GM23338 (cell line): ENCODE measurements around the gene AKIP1. TPM values are rescaled to one million over a fixed set of nuclear protein-coding genes. Genes with fewer than 3 reads are reported as not detected.

Source experiments
- ATAC-seq: fragments of 200-7000 bp; cut with Tn5 transposase; 3 replicates; pipeline ENCODE4 v1.9.1; 2020
- DNase-seq: peaks from one replicate; pipeline ENCODE4 v3.0.0-alpha.2; 2015; ENCODE audit warnings: low spot score
- H2AFZ ChIP-seq: fragments of 200-600 bp; sonication (generic); 2 replicates; pipeline ENCODE4 v1.8.0; 2016; ENCODE audit warnings: antibody characterized with exemption, mild to moderate bottlenecking, moderate library complexity
- H3F3A ChIP-seq: fragments of 200-600 bp; sonication (generic); replicated peaks from 2 replicates; pipeline ENCODE4 v1.8.0; 2017; ENCODE audit warnings: antibody characterized with exemption, mixed run types, low read depth
- H3K27ac ChIP-seq: fragments of 200-600 bp; sonication (generic); 2 replicates; pipeline ENCODE4 v1.6.1; 2016; ENCODE audit warnings: low read depth
- H3K27me3 ChIP-seq: fragments of 200-600 bp; sonication (generic); 2 replicates; pipeline ENCODE4 v1.8.0; 2016; ENCODE audit warnings: mild to moderate bottlenecking, mixed run types, moderate library complexity; ENCODE audit not compliant: insufficient read depth
- H3K36me3 ChIP-seq: fragments of 200-600 bp; sonication (generic); 2 replicates; pipeline ENCODE4 v1.8.0; 2016; ENCODE audit warnings: mild to moderate bottlenecking; ENCODE audit not compliant: insufficient read depth
- H3K4me1 ChIP-seq: fragments of 200-600 bp; sonication (generic); 2 replicates; pipeline ENCODE4 v1.8.0; 2016; ENCODE audit warnings: mild to moderate bottlenecking, moderate library complexity; ENCODE audit not compliant: insufficient read depth
- H3K4me2 ChIP-seq: fragments of 200-600 bp; sonication (generic); 2 replicates; pipeline ENCODE4 v1.7.1; 2017; ENCODE audit warnings: mixed run types
- H3K4me3 ChIP-seq: fragments of 200-600 bp; sonication (generic); 2 replicates; pipeline ENCODE4 v1.6.1; 2016; ENCODE audit warnings: mixed run types
- H3K79me2 ChIP-seq: fragments of 200-600 bp; sonication (generic); replicated peaks from 2 replicates; pipeline ENCODE4 v1.8.0; 2017; ENCODE audit warnings: mild to moderate bottlenecking; ENCODE audit not compliant: insufficient read depth
- H3K9me2 ChIP-seq: fragments of 200-600 bp; sonication (generic); 2 replicates; pipeline ENCODE4 v1.8.0; 2017; ENCODE audit not compliant: insufficient read depth
- H4K20me1 ChIP-seq: fragments of 200-600 bp; sonication (generic); replicated peaks from 2 replicates; pipeline ENCODE4 v1.8.0; 2017; ENCODE audit warnings: mild to moderate bottlenecking; ENCODE audit not compliant: insufficient read depth
- H3K27ac Mint-ChIP-seq: 2 replicates; pipeline ENCODE4 v1.8.0; 2020; ENCODE audit warnings: inconsistent platforms, mild to moderate bottlenecking, moderate library complexity, mixed read lengths
- H3K27me3 Mint-ChIP-seq: 3 replicates; pipeline ENCODE4 v1.8.0; 2022; ENCODE audit warnings: low read depth, mild to moderate bottlenecking, moderate library complexity, mixed read lengths, inconsistent platforms; ENCODE audit not compliant: insufficient read depth, poor library complexity
- H3K36me3 Mint-ChIP-seq: 3 replicates; pipeline ENCODE4 v1.8.0; 2021; ENCODE audit warnings: low read depth, mild to moderate bottlenecking, inconsistent platforms, moderate library complexity, mixed read lengths
- H3K4me1 Mint-ChIP-seq: 3 replicates; pipeline ENCODE4 v1.8.0; 2020; ENCODE audit warnings: mild to moderate bottlenecking, inconsistent platforms, mixed read lengths
- H3K4me3 Mint-ChIP-seq: 3 replicates; pipeline ENCODE4 v1.8.0; 2021; ENCODE audit warnings: moderate library complexity, mild to moderate bottlenecking, inconsistent platforms, mixed read lengths
- H3K9me3 Mint-ChIP-seq: 3 replicates; pipeline ENCODE4 v1.8.0; 2020; ENCODE audit warnings: moderate library complexity, mild to moderate bottlenecking, inconsistent platforms, mixed read lengths
- CREB1 ChIP-seq: fragments of 250-450 bp; sonication (Bioruptor Pico); IDR thresholded peaks from 2 replicates; pipeline ENCODE4 v1.5.0; 2020; ENCODE audit warnings: low read depth, mild to moderate bottlenecking, moderate library complexity
- CTCF ChIP-seq, 2 experiments: fragments of 200-600 bp in 1 of 2; sonication (generic) in 1 of 2; conservative IDR thresholded peaks; 2 replicates each; pipeline versions ENCODE4 v1.5.1 to v1.6.1; 2016 to 2017; ENCODE audit warnings: antibody characterized with exemption in 2 of 2, low read depth in 2 of 2, mild to moderate bottlenecking in 2 of 2, moderate library complexity in 1 of 2
- ETS1 ChIP-seq: IDR thresholded peaks from 2 replicates; pipeline ENCODE4 v1.6.1; 2016; ENCODE audit warnings: antibody characterized with exemption
- EZH2 ChIP-seq: fragments of 200-600 bp; sonication (generic); IDR thresholded peaks from one replicate; pipeline ENCODE4 v1.8.0; 2017; ENCODE audit warnings: antibody characterized with exemption, mild to moderate bottlenecking, low read depth; ENCODE audit not compliant: unreplicated experiment
- EZH2phosphoT487 ChIP-seq: fragments of 200-600 bp; sonication (generic); IDR thresholded peaks from one replicate; pipeline ENCODE4 v1.8.1; 2018; ENCODE audit warnings: antibody characterized with exemption; ENCODE audit not compliant: unreplicated experiment
- JUNB ChIP-seq: IDR thresholded peaks from one replicate; pipeline ENCODE4 v1.6.1; 2016; ENCODE audit warnings: antibody characterized with exemption; ENCODE audit not compliant: unreplicated experiment
- NANOG ChIP-seq: IDR thresholded peaks from 2 replicates; pipeline ENCODE4 v1.6.1; 2016; ENCODE audit warnings: antibody characterized with exemption, borderline replicate concordance
- POLR2AphosphoS5 ChIP-seq: IDR thresholded peaks from 2 replicates; pipeline ENCODE4 v1.6.1; 2016; ENCODE audit warnings: antibody characterized with exemption, low read depth
- REST ChIP-seq: IDR thresholded peaks from one replicate; pipeline ENCODE4 v1.6.1; 2018; ENCODE audit warnings: antibody characterized with exemption; ENCODE audit not compliant: unreplicated experiment
- STAT1 ChIP-seq: IDR thresholded peaks from one replicate; pipeline ENCODE4 v1.6.1; 2016; ENCODE audit warnings: antibody characterized with exemption; ENCODE audit not compliant: unreplicated experiment
- ZNF114 ChIP-seq: fragments of 250-450 bp; sonication (Bioruptor Pico); IDR thresholded peaks from 2 replicates; pipeline ENCODE4 v1.5.0; 2020; ENCODE audit warnings: mild to moderate bottlenecking, moderate library complexity
- ZNF331 ChIP-seq: fragments of 250-450 bp; sonication (Bioruptor Pico); IDR thresholded peaks from 2 replicates; pipeline ENCODE4 v1.5.0; 2020; ENCODE audit warnings: low read depth, mild to moderate bottlenecking, moderate library complexity
- ZNF462 ChIP-seq: fragments of 250-450 bp; sonication (Bioruptor Pico); IDR thresholded peaks from 2 replicates; pipeline ENCODE4 v1.5.0; 2020; ENCODE audit warnings: mild to moderate bottlenecking, moderate library complexity
- polyA plus RNA-seq: library from polyadenylated mRNA; unstranded; fragments of >200 nt; fragmentation: Nextera tagmentation; extraction: Ambion mirVana; gene quantifications from 2 replicates; pipeline ENCODE4 v1.2.1, GENCODE V29; 2016
- total RNA-seq: library from RNA; depleted of rRNA; stranded (reverse); fragments of >200 nt; shearing (Covaris generic); gene quantifications from 2 replicates; pipeline ENCODE4 v1.2.3, GENCODE V29; 2014

The AKIP1 gene
- total and polyA plus RNA-seq, 2 experiments from 2014 or later: 11.1 to 14.0 TPM

- no peak for TF ChIP-seq ZNF114
- no peak for TF ChIP-seq NANOG
- no peak for TF ChIP-seq EZH2phosphoT487
- no peak for TF ChIP-seq JUNB
These were observed 50.4 kb downstream of the AKIP1 start (continued) for GRCh38 chr11:8961401-8961800.

GRCh38 chr11:8962841-8963240, 51.9 kb downstream of the AKIP1 start:
- Histone ChIP-seq H3F3A (peaks cover 14% of the 10 kb centered on the region), H3K4me1 (peaks cover 6% of the 10 kb centered on the region; the same call in 1 of the 2 replicates), H3K9me2 (no peaks in the 10 kb centered on the region), H3K79me2 (peaks cover 23% of the 10 kb centered on the region), H3K27me3 (no peaks in the 10 kb centered on the region), H3K27ac (no peak overlapping the region), H3K36me3 (no peaks in the 10 kb centered on the region), H2AFZ (no peak overlapping the region), H4K20me1 (no peaks in the 10 kb centered on the region; the same call in 1 of the 2 replicates), H3K4me3 (no peak overlapping the region), H3K4me2 (peak overlapping the region; percentile 97)
- H3K27me3 Mint-ChIP-seq: no peaks in the 10 kb centered on the region
- no peak overlapping the region for H3K27ac Mint-ChIP-seq
- H3K4me1 Mint-ChIP-seq: peaks cover 14% of the 10 kb centered on the region
- TF ChIP-seq CREB1 (CRISPR knock-in tag) (no peak), ZNF114 (no peak), CTCF (conservative IDR thresholded peaks at IDR 0.05; ENCODE audit: low read depth in 2 of 2) (no peak), ZNF331 (CRISPR knock-in tag) (no peak), JUNB (no peak), ZNF462 (CRISPR knock-in tag) (no peak), EZH2 (no peak), REST (no peak), ETS1 (no peak), POLR2AphosphoS5 (no peak), NANOG (no peak), STAT1 (no peak), EZH2phosphoT487 (no peak)
- H3K36me3 Mint-ChIP-seq: no peaks in the 10 kb centered on the region; the same call in 2 of the 3 replicates
- ATAC-seq: no peak
- no peak for DNase-seq
- peak overlapping the region; percentile 90 for H3K4me3 Mint-ChIP-seq
- no peaks in the 10 kb centered on the region for H3K9me3 Mint-ChIP-seq
